Natural killer cell (primary cell): ENCODE results near the gene AKAP13. TPM values are rescaled to one million over a fixed set of nuclear protein-coding genes. Genes with fewer than 3 reads are reported as not detected.
A peak's percentile ranks its signal among the peaks of the same experiment; 100 is the strongest.

Source experiments
- ATAC-seq, 3 donors: fragments of 150-1000 bp in 2 of 3; fragments of 200-7000 bp in 1 of 3; cut with Tn5 transposase; 1 replicate in 1 of 3; 2 replicates in 2 of 3; pipeline ENCODE4 v1.10.0; 2021; ENCODE audit warnings: mild to moderate bottlenecking in 2 of 3, moderate library complexity in 2 of 3
- DNase-seq, 2 donors: peaks; one replicate each; pipeline versions ENCODE4 v3.0.0 to v3.0.0-alpha.2; 2013 to 2021; ENCODE audit warnings: mixed read lengths in 1 of 2
- H3K27ac ChIP-seq: one replicate; pipeline ENCODE4 v1.5.1; 2013; ENCODE audit warnings: mild to moderate bottlenecking, low read length
- H3K27me3 ChIP-seq: one replicate; pipeline ENCODE4 v1.6.1; 2013; ENCODE audit warnings: low read length; ENCODE audit not compliant: control insufficient read depth, insufficient read depth
- H3K36me3 ChIP-seq: one replicate; pipeline ENCODE4 v1.6.1; 2013; ENCODE audit warnings: low read length; ENCODE audit not compliant: control insufficient read depth, insufficient read depth
- H3K4me1 ChIP-seq: one replicate; pipeline ENCODE4 v1.6.1; 2013; ENCODE audit warnings: low read length; ENCODE audit not compliant: control insufficient read depth, insufficient read depth
- H3K4me3 ChIP-seq: one replicate; pipeline ENCODE4 v1.5.1; 2013; ENCODE audit warnings: low read length
- H3K9me3 ChIP-seq: one replicate; pipeline ENCODE4 v1.6.1; 2013; ENCODE audit warnings: low read length; ENCODE audit not compliant: control insufficient read depth, insufficient read depth
- H3K27ac Mint-ChIP-seq, 2 donors: one replicate each; pipeline ENCODE4 v1.8.0; 2022; ENCODE audit warnings: mild to moderate bottlenecking in 2 of 2, mixed read lengths in 2 of 2, moderate library complexity in 1 of 2
- H3K27me3 Mint-ChIP-seq, 2 donors: one replicate each; pipeline ENCODE4 v1.8.0; 2022; ENCODE audit warnings: low read depth in 2 of 2, mixed read lengths in 2 of 2
- H3K36me3 Mint-ChIP-seq: one replicate; pipeline ENCODE4 v1.8.0; 2022; ENCODE audit warnings: mixed read lengths
- H3K4me1 Mint-ChIP-seq, 2 donors: one replicate each; pipeline ENCODE4 v1.8.0; 2022; ENCODE audit warnings: mixed read lengths in 2 of 2
- H3K4me3 Mint-ChIP-seq: one replicate; pipeline ENCODE4 v1.8.0; 2022; ENCODE audit warnings: mild to moderate bottlenecking, moderate library complexity, mixed read lengths
- H3K9me3 Mint-ChIP-seq, 2 donors: one replicate each; pipeline ENCODE4 v1.8.0; 2022; ENCODE audit warnings: mixed read lengths in 2 of 2
- CTCF ChIP-seq: fragments of 200-600 bp; IDR thresholded peaks from one replicate; pipeline ENCODE4 v1.8.0; 2022; ENCODE audit warnings: antibody characterized with exemption
- WGBS: methylation state at CpG from one replicate; pipeline ENCODE4 v1.1.7; 2013; ENCODE audit warnings: missing lambda C conversion rate; ENCODE audit not compliant: insufficient coverage; 5-methylcytosine and 5-hydroxymethylcytosine counted together
- intact Hi-C: fragments of 100-400 bp; cut with micrococcal nuclease; formaldehyde crosslinking; loops from one replicate; pipeline ENCODE4 v1.14.2; 2022
- total RNA-seq, 4 donors: library from RNA; stranded (reverse); fragments of 120-200 nt in 1 of 4; gene quantifications; one replicate each; pipeline versions ENCODE4 v1.2.3 to v1.2.4, GENCODE V29; 2013 to 2022

Gene AKAP13
- total RNA-seq, 3 donors from 2014 or later (not counting 1 experiment from before 2014, with no cell fraction given) = 573 to 661 (median 647) TPM

GRCh38 chr15:85692873-85693272 is 312.5 kb downstream of the AKAP13 start:
- ATAC-seq (peak; percentile 73 to 91 (median 83)), DNase-seq (peak; percentile 71 to 78)
- Mint-ChIP-seq H3K27me3 (no peaks in the 10 kb centered on the region), H3K4me3 (peak overlapping the region; percentile 99), H3K36me3 (peaks cover 14% of the 10 kb centered on the region), H3K27ac (peak overlapping the region; percentile 99 to 100), H3K9me3 (no peaks in the 10 kb centered on the region), H3K4me1 (peaks cover 79 to 84% of the 10 kb centered on the region in 2 donors)
- TF ChIP-seq CTCF = no peak
- Histone ChIP-seq H3K36me3 (peaks cover 46% of the 10 kb centered on the region), H3K27ac (peak overlapping the region; percentile 94), H3K27me3 (no peaks in the 10 kb centered on the region), H3K9me3 (no peaks in the 10 kb centered on the region), H3K4me1 (peaks cover 37% of the 10 kb centered on the region), H3K4me3 (peak overlapping the region; percentile 70)
- WGBS = 13% methylated on average over 5 of the region's 5 CpGs
- intact Hi-C loops = loop anchor here (1.0 to 2.0 kb wide), 4 partner anchors 9 to 110 kb away; no protein-coding TSS in a partner anchor

- Mint-ChIP-seq H3K9me3 (no peaks in the 10 kb centered on the region), H3K4me1 (peaks cover 82 to 84% of the 10 kb centered on the region in 2 donors), H3K4me3 (peak overlapping the region; percentile 99), H3K36me3 (peaks cover 14% of the 10 kb centered on the region), H3K27ac (peak overlapping the region; percentile 99 to 100), H3K27me3 (no peaks in the 10 kb centered on the region)
- Histone ChIP-seq H3K36me3 (peaks cover 48% of the 10 kb centered on the region), H3K27me3 (no peaks in the 10 kb centered on the region), H3K27ac (peak overlapping the region; percentile 94), H3K4me3 (peak overlapping the region; percentile 24), H3K9me3 (no peaks in the 10 kb centered on the region), H3K4me1 (peaks cover 38% of the 10 kb centered on the region)
- DNase-seq (peak in 1 of 2 donors; percentile 45), ATAC-seq (no peak)
- WGBS = 0% methylated on average over 1 of the region's 2 CpGs
- no peak for TF ChIP-seq CTCF
- intact Hi-C loops = loop anchor here (1.0 to 2.0 kb wide), 4 partner anchors 9 to 110 kb away; no protein-coding TSS in a partner anchor
Observed at GRCh38 chr15:85693277-85693676, 312.9 kb downstream of the AKAP13 start.

DNA sequence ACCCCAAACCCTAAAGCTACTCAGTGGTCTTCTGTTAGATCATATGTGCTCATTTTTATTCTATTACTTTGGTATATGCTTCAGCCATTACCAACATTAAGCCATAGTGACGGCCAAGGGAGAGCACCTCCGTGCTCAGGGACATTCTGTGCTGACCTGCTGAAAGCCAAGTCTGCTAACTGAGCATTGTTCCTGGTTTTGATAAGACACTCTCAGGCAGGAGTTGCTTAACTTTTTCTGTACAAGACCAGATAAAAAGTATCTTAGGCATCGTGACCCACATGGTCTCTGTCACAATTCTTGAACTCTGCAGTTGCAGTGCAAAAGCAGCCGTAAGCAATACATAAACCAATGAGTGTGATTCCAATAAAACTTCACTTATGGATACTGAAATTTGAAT is 313.7 kb downstream of the AKAP13 start:
- WGBS = 81% methylated on average over 4 of the region's 4 CpGs
- peak overlapping the region; percentile 99 to 100 for H3K27ac Mint-ChIP-seq

More for the DNA sequence above, 313.7 kb downstream of the AKAP13 start:
- intact Hi-C loops = no loop called here
- Histone ChIP-seq H3K27ac (peak overlapping the region; percentile 94), H3K36me3 (peaks cover 48% of the 10 kb centered on the region), H3K4me3 (peak overlapping the region; percentile 24), H3K9me3 (no peaks in the 10 kb centered on the region), H3K27me3 (no peaks in the 10 kb centered on the region), H3K4me1 (peaks cover 46% of the 10 kb centered on the region)
- Mint-ChIP-seq H3K4me3 (peak overlapping the region; percentile 99), H3K9me3 (no peaks in the 10 kb centered on the region), H3K4me1 (peaks cover 76 to 77% of the 10 kb centered on the region in 2 donors), H3K36me3 (peaks cover 14% of the 10 kb centered on the region), H3K27me3 (no peaks in the 10 kb centered on the region)
- no peak for TF ChIP-seq CTCF
- DNase-seq = no peak
- no peak for ATAC-seq
